8988T (cell line): Measurements from ENCODE around the gene SMIM24.
"Not testable (repeated sequence)": the region's sequence is repeated elsewhere in the genome, so short reads cannot be mapped to it uniquely, and the experiment has no call there.

Experiments
- DNase-seq: peaks from one replicate; pipeline ENCODE4 v3.0.0; 2011

Gene SMIM24

DNA sequence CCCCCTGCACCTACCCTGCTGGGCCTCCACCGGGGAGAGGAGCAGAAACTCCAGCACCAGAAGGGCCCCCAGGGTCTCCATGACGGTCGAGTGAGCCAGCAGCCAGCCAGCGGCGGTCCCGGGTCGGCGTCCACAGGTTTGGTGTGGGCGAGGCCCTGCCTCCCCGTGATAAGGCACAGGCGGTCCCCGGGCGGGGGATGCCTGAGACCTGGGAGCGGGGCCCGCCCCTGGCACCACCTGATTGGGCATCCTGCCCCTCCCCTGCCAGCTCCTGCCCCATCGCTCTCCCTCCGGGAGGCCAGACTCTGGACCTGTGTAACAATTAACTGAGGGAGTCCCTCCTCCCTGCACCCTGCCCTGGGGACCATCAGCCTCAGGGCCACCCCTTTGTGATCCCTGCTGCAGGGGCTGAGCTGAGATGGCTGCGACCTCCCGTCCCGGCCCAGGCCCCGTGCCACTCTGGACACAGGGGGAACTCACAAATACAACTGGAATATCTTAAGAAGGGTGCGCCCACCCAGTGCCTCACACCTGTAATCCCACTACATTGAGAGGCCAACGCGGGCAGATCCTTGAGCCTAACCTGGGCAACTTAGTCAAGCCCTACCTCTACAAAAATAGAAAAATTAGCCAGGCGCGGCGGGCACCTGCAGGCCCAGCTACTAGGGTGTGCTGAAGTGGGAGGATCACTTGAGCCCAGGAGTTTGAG lies at the start of gene SMIM24:
TSS of gene SMIM24 (minus strand) at position 143 of the 709 bp plus-strand sequence. CDS start at position 81, 62 bp downstream.
- DNase-seq, result no peak

DNA sequence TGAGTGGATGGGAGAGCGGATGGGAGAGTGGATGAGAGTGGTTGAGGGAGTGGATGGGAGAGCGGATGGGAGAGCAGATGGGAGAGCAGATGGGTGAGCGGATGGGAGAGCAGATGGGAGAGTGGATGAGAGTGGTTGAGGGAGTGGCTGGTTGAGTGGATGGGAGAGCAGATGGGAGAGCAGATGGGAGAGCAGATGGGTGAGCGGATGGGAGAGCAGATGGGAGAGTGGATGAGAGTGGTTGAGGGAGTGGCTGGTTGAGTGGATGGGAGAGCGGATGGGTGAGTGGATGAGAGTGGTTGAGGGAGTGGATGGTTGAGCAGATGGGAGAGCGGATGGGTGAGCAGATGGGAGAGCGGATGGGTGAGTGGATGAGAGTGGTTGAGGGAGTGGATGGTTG lies 49.0 kb upstream of the SMIM24 start:
- not testable (repeated sequence) for DNase-seq

DNA sequence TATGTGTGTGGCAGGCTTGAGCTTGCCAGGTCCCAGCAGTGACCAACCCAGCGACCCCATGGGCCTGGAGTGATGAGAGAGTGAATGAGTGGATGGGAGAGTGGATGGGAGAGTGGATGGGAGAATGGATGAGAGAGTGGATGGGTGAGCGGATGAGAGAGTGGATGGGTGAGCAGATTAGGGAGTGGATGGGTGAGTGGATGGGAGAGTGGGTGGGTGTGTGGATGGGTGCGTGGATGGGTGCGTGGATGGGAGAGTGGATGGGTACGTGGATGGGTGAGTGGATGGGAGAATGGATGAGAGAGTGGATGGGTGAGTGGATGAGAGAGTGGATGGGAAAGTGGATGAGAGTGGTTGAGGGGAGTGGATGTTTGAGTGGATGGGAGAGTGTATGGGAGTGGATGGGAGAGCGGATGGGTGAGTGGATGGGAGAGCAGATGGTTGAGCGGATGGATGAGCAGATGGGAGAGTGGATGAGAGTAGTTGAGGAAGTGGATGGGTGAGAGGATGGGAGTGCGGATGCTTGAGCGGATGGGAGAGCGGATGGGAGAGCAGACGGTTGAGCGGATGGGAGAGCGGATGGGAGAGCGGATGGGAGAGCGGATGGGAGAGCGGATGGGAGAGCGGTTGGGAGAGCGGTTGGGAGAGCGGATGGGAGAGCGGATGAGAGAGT lies 48.4 kb upstream of the SMIM24 start:
- DNase-seq, result no peak

DNA sequence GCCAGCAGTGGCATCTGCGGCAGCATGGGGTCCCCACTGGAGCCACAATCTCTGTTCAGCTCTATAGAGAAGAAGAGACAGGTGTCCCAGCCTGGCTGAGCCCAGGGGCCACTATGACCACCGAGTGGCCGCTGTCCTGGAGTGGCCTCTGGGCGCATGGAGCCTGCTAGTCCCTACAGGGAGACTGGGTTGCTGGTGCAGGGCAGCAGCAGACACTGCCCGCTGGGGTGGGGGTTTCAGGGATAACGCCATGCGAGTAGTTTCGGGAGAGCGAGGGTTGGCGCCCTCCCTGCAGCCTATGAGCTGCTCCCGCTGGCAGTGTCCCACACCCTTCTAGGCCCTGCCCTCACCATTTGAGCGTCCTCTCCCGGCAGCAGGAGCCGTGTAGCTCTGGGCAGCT lies 47.8 kb upstream of the SMIM24 start:
- DNase-seq, result no peak

DNA sequence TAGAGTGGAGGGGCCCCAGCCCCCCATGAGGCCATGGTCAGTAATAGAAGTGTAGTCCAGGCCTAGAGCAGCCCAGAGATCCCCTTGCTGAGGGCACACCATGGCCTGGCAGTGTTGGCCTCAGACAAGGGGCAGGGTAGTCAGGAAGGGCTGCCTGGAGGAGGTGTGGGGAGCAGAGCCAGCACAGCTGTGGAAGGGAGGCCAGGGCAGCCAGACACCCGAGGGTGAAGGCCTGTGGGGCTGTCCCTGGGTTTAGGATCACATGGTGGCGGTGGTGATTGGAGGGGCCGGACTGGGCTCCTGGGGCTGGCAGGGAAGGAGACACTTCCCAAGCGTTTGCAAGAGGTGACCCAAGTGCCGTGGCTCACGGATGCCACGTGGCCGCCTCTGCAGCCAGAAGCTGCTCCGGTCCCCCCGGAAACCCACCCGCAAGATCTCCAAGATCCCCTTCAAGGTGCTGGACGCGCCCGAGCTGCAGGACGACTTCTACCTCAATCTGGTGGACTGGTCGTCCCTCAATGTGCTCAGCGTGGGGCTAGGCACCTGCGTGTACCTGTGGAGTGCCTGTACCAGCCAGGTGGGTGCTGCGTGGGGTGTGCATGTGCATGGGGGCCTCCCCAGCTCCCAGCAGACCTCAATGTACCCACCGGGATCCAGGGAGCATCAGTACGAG lies 47.0 kb upstream of the SMIM24 start:
- DNase-seq, result no peak

DNA sequence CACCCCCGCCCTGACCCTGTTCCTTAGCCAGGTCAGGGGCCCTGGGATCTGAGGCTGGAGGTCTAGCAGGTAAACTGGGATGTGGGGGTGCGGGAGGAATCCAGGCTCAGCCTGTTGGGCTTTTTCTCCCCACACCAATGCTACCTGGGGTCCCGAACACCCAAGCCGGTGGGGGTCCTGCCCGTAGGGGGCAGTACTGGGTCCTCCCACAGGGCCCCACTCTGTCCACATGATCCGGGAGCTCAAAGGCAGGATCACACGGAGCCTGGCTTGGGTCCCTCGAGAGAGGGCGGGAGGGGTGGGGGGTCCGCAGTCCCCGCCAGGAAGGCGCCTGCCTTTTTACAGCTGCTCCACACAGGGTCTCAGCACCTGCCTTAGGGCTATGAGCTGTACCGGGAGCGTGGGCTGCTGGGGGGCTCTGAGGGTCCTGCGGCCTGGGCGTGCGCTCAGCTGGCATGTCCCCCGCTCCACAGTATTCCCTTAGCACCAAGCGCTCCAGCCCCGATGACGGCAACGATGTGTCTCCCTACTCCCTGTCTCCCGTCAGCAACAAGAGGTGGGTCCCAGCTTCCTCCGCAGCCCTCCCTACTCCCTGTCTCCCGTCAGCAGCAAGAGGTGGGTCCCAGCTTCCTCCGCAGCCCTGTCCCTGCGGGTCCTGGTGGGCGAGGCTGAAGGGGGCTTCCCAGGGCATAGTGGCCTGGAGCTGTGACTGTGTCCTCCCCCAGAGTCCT lies 46.3 kb upstream of the SMIM24 start:
- no peak for DNase-seq

DNA sequence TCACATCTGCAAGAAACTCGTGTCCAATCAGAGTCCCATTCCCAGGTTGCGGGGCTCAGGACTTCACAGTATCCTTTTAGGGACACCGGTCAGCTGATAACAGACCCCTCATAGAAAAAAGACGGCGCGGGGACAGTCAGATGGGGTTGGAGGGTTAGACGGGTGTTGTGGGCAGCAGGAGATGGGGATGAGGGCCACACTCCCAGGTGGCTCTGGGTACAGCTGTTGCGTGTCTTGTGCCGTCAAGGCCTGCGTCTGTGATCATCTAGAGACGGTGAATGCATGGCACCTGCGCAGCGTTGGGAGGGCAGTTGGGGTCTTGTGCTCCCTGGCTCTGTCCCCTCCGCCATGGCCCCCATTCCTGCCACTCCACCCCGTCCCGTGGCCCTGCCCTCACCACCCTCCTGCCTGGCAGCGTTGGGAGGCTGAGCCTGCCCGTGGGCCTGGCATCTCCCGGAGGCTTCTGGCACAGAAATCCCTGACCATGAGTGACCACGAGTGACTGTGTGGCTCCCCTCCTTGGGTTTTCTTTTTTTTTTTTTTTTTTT lies 44.7 kb upstream of the SMIM24 start:
- DNase-seq, result no peak

DNA sequence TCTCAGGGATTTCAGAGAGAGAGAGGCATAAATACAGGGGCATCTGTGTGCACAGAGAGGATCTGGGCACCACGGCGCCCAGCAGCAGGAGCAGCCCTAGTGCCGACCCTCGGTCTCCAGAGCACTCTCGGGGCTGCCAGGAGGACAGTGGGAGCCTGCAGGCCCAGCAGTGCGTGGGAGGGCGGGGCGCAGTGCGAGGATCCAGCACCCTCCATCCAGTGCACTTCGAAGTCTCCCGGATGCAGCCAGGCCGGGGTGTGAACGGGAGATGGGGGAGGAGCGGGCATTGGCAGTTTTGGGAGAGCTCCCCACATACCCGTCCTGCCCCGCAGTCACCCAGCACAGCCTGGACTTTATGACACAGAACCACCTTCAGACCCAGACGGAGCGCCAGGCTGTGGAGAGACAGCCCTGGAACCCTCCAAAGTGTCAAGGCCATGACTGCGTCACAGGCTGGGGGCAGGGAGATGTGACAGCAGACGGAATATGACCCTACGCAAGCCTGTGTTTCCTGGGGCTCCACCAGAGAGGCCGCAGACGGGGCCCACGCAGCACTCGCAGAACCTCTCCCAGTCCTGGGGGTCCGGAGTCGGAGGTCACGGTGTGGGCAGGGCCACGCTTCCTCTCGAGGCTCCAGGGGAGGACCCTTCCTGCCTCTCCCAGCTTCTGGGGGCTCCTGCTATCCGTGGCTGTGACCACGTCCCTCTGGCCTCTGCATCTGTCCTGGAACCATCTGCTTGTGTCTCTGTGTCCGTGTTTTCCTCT lies 43.9 kb upstream of the SMIM24 start:
- no peak for DNase-seq

DNA sequence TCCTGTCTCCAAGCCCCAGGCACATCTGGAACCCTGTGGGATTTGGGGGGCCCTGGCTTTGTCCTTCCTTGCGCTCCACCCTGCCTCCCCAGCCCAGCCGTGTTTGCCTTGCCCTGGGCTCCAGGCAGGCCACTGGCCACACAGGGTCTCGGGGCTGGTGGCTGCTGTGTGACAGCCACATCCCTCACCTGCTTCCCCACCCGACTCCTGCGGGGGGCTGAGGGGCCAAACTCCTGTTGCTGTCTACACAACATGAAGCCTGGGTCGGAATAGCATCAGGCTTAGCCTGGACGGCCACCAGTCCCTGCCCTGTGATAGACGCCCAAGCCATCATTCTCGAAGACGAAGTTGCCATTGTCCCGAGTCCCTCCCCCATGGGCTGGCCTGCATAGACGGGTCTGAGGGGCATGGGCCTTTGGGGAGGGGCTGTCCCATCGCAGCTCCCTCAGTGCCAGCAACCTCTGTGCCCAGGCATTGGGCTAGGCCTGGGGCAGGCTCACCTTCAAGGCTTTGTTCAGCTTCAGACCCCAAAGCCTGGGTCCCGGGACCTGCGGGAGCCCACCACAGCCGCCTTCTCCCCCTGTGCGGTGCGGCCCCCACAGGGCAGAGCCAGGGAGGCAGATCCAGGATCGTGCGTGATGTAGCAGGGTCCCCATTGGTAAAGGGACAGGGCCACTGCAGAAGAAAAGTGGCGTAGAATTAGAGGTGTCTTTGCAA lies 43.2 kb upstream of the SMIM24 start:
- DNase-seq, result no peak

DNA sequence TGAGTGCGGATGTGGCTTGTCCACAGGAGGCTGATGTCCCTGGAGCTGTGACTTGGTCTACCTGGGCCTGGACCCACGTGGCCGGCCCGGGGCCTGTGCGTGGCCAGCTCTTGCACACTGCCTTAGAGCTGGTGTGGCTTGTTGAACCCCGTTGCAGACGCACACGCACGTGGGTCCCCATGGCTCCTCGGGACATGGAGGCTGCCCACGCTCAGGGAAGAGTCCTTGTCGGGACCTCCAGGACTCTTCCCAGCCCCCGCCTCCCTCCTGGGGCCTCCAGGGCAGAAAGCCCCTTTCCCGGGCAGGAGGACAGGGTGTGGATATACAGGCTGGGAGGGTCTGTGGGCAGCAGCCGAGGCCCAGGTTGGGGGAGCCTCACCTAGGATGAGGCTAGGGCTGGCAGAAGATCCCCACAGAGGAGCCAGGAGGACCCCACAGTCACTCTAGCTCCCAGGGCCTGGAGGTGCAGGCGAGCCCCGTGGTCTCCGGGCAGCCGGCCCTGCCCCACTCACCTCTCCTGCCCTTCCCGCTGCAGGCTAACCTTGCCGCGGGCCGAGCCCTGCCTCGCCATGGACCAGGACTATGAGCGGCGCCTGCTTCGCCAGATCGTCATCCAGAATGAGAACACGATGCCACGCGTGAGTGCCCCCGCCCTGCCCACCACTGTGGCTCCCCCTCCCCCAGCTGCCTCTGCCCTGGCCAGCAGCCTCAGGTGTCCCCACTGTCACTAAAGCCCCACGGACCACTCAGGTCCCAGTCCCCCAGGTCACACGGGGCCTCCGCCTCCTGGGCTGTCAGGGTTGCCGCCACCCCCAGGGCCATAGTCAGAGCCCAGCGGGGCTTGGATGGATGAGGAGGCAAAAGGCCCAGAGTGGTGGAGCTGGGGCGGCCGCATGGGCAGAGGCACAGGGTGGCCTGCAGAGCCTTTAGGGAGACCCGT lies 42.4 kb upstream of the SMIM24 start:
- DNase-seq, result no peak

DNA sequence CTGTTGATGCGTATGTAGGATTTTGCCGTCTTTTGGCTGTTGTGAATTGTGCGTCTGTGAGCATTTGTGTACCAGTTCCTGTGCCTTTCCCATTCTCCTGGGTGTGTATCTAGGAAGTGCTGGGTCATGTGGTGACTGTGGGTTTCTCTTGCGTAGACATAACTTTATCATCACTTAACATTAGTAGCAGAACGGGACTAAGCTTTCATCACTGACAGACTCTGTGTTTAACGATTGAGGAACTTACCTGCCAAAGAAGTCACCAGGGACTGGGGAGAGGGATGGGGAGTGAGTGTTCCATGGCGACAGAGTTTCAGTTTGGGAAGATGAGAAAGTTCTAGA lies 40.8 kb upstream of the SMIM24 start:
- DNase-seq, result no peak

DNA sequence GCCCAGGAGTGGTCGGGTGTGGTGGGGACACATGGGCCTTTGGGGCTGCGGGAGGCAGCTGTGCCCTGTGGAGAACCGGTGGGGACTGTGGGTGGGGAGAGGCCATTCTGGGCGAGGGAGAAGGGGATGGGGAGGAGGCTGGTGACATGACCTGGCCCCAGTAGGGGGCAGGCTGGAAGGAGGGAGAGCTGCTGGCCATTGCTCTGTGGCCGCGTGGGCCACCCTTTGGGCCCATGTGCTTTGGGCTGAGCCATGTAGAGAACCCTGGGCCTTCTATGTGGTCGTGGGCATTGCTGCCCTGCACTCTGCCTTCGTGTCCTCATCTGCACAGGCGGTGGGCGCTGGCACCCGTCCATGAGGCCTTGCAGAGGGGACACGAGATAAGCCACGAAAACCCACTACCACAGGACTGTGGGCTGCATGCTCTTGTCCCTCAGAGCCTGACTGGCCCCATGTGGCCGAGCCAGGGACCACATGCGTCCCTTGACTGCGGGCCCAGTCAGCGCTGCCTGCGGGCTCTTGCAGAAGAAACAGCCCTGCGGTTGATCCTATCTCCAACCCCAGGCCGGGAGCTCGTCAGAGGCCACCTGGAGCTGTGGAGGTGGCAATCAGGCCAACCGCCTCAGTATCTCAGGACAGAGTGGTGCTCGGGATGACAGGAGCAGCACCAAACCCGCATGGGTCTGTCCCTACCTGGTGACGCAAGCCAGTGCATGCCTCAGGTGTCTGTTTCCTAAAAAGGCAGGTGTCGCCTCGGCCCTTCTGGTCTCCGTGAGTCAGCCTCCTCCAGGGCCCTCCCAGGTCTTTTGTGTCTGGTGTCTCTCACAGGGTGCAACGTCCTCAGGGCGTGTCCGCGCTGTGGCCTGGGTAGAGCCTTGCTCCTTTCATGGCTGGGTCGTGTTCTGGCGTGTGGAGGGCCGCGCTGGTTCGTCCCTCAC lies 40.1 kb upstream of the SMIM24 start:
- no peak for DNase-seq

DNA sequence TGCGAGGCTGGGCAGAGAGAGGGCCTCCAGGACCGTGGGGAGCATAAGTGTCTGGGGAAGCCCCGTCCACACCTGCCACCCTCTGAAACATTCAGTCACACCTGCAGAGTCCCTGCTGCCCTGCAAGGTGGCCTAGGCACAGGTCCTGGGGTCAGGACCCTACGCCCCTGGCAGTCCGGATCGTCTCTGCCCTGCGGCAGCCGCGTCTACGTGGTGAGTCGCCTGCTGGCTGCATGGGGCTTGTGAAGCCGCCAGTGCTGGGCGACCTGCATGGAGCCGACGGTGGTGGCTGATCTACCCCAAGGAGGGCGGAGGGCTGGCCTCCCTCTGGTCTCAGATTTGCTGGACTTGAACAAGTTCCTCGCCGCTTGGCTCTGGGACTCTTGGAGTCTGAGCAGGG lies 38.8 kb upstream of the SMIM24 start:
- no peak for DNase-seq

DNA sequence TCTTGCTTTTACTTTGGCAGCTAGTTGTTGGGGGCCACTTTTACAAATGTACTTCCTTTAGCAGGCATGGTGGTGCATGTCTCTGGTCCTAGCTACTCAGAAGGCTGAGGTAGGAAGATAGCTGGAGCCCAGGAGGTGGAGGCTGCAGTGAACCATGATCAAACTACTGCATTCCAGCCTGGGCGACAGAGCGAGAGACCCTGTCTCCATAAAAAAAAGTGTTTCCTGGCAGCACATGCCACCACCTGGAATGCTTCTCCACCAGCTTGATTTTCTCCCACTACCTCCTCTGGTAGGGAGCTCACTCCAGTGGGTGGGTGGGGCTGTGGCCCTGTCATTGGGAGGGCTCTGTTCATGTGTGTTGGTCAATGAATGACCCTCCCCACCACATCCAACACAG lies 38.3 kb upstream of the SMIM24 start:
- no peak for DNase-seq

DNA sequence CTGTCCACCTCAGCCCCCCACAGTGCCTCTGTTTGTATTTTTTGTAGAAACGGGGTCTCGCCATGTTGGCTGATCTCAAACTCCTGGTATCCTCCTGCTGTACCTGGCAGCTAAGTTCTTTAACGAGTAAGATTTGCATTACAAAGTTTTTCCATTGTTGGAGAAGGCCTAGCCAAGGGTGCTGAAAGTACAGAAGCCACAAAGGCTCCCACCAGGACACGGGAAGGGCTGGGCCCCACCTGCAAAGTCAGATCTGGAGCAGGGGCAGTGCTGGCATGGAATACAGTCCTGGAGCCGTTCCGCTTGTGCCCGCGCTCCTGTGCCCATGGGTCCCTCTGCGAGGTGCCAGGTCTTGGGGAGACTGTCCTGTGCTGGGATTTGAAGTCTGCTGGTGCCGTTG lies 37.9 kb upstream of the SMIM24 start:
- DNase-seq, result no peak

DNA sequence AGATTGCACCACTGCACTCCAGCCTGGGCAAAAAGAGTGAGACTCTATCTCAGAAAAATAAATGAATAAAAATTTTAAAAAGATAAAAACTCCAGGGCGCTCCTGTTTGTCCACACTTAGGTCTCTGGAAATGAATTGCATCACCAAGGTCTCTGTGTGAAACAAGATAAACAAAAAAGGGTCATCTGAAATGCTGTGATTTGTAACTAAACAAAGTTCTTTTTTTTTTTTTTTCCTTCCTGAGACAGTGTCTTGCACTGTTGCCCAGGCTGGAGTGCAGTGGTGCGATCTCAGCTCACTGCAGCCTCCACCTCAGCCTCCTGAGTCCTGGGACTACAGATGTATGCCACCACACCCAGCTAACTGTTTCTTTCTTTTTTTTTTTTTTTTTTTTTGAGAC lies 37.3 kb upstream of the SMIM24 start:
- DNase-seq, result no peak

DNA sequence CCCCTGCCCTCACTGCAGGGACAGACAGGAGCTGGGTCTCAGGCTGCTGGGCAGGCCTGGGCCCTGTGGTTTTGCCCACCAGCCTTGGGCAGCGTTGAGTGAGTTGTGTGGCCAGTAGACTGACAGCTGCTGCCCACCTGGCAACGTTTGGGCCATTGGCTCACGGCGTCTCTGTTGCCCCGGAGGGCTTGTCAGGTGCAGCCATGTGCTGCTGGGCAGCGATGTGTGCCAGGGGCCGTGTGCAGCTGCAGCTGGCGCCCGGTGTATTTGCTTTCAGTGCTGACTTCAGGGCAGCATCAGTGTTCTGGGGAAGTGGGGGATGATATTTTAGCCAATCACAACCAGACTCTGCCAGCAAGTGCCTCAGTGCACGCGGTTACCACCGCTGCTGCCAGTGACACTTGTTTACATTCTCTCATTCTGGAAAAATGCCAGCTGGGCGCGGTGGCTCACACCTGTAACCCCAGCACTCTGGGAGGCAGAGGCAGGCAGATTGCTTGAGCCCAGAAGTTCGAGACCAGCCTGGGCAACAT lies 36.4 kb upstream of the SMIM24 start:
- no peak for DNase-seq

DNA sequence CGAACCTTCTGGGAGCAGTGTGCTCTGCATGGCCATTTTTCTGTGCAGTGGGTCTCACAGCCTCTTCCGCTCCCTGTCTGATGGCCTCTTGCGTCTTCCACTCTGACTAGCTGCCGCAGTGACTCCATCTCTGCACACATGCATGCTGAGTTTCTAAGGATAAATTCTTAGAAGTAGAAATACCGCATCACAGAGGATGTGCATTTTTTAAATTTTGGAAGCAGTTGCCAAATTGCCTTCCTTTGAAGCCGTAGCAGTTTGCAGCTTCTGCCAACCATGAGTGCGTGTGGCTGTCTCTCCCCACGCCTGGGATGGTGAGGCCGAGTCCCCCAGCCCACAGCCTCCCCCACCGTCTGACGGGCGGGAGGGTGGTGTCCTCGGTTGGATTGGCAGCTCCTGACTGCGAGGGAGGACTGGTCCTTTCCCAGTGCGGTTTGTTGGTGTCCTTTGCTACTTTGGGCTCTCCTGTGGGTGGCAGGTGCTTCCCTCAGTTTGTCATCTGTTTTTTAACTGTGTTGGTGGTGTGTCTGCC lies 35.6 kb upstream of the SMIM24 start:
- no peak for DNase-seq

DNA sequence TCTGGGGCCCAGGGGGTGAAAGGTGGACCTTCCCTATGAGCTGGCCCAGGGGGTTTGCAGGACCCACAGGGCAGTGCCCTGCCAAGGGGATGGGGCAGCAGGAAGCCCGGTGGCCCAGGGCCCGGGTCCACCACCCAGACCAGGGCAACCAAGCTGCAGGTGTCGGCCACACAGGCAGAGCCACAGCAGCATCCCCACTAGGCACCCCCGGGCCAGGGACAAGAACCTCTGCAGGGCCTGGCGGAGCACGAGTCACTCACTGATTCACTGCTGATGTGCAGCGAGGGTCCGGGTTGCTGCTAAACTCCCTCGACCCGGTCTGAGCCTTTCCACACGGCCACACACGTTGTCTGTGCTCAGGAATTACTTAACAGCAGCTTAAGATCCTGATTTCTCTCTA lies 34.6 kb upstream of the SMIM24 start:
- DNase-seq, result no peak
